T1000 (cell line): ENCODE data around the gene PMPCB.
A peak's percentile ranks its signal among the peaks of the same experiment; 100 is the strongest.
"Not testable (repeated sequence)": the region's sequence is repeated elsewhere in the genome, so short reads cannot be mapped to it uniquely, and the experiment has no call there.

Experiments used
- DNase-seq: peaks from one replicate; lab custom pipeline; 2025; ENCODE audit warnings: mixed read lengths; lab: John Stamatoyannopoulos, UW

The PMPCB gene

GRCh38 chr7:103296901-103297836 is at the start of gene PMPCB:
Gene PMPCB (plus strand): TSS chr7:103297435. CDS start chr7:103297460, 25 bp downstream.
- DNase-seq, result peak; percentile 80

GRCh38 chr7:103253699-103254506 is 43.3 kb upstream of the PMPCB start:
- DNase-seq, result not testable (repeated sequence)

GRCh38 chr7:103264054-103264453 is 33.2 kb upstream of the PMPCB start:
- DNase-seq, result not testable (repeated sequence)

GRCh38 chr7:103266229-103266628 is 31.0 kb upstream of the PMPCB start:
- not testable (repeated sequence) for DNase-seq

GRCh38 chr7:103273374-103273773 is 23.9 kb upstream of the PMPCB start:
- DNase-seq, result not testable (repeated sequence)

GRCh38 chr7:103274867-103275266 is 22.4 kb upstream of the PMPCB start:
- DNase-seq, result not testable (repeated sequence)

GRCh38 chr7:103278195-103278594 is 19.0 kb upstream of the PMPCB start:
- DNase-seq, result not testable (repeated sequence)

GRCh38 chr7:103279636-103279962 is 17.6 kb upstream of the PMPCB start:
- DNase-seq, result not testable (repeated sequence)

- peak; percentile 71 for DNase-seq
Measured at GRCh38 chr7:103279963-103280802, 17.1 kb upstream of the PMPCB start.

- not testable (repeated sequence) for DNase-seq
Measured at GRCh38 chr7:103280803-103281155, 16.5 kb upstream of the PMPCB start.

- not testable (repeated sequence) for DNase-seq
Measured at GRCh38 chr7:103282802-103283427, 14.3 kb upstream of the PMPCB start.

- DNase-seq, result no peak
Measured at GRCh38 chr7:103292122-103292521, 5.1 kb upstream of the PMPCB start.

- no peak for DNase-seq
Measured at GRCh38 chr7:103293526-103293925, 3.7 kb upstream of the PMPCB start.

GRCh38 chr7:103297837-103298179 is 573 bp downstream of the PMPCB start:
- no peak for DNase-seq

GRCh38 chr7:103299660-103300059 is 2.4 kb downstream of the PMPCB start:
- no peak for DNase-seq

- no peak for DNase-seq
Measured at GRCh38 chr7:103301441-103301840, 4.2 kb downstream of the PMPCB start.

GRCh38 chr7:103307503-103308231 is 10.4 kb downstream of the PMPCB start:
- DNase-seq, result no peak

GRCh38 chr7:103314852-103315251 is 17.6 kb downstream of the PMPCB start:
- DNase-seq, result no peak

GRCh38 chr7:103316380-103316941 is 19.2 kb downstream of the PMPCB start:
- no peak for DNase-seq

- no peak for DNase-seq
Measured at GRCh38 chr7:103317009-103317408, 19.8 kb downstream of the PMPCB start.

GRCh38 chr7:103325744-103326143 is 28.5 kb downstream of the PMPCB start:
- no peak for DNase-seq
